AG09309 (cell line): Measurements from ENCODE around the gene HOXC10.

ENCODE experiments used
- DNase-seq: peaks from one replicate; pipeline ENCODE4 v3.0.0-alpha.2; 2010; ENCODE audit warnings: low read depth
- H3K4me3 ChIP-seq: 2 replicates; pipeline ENCODE4 v1.5.1; 2011; ENCODE audit warnings: mild to moderate bottlenecking, low read depth, low read length, moderate library complexity; ENCODE audit not compliant: control insufficient read depth
- CTCF ChIP-seq: IDR thresholded peaks from 2 replicates; pipeline ENCODE4 v1.5.1; 2011; ENCODE audit warnings: mild to moderate bottlenecking, low read depth, low read length, inconsistent platforms; ENCODE audit not compliant: insufficient read depth, control insufficient read depth; ENCODE audit errors: missing control alignments

Gene HOXC10

GRCh38 chr12:54034785-54035310 lies 49.9 kb downstream of the HOXC10 start:
- no peak for DNase-seq
- TF ChIP-seq CTCF = no peak
- H3K4me3 ChIP-seq = no peak overlapping the region

- H3K4me3 ChIP-seq = no peak overlapping the region
- DNase-seq = no peak
- no peak for TF ChIP-seq CTCF
Observed at GRCh38 chr12:54035568-54036264, 50.8 kb downstream of the HOXC10 start.

- DNase-seq = no peak
- H3K4me3 ChIP-seq = no peak overlapping the region
- TF ChIP-seq CTCF = no peak
Observed at GRCh38 chr12:54036620-54037359, 51.8 kb downstream of the HOXC10 start.

GRCh38 chr12:54037360-54038283 lies 52.7 kb downstream of the HOXC10 start:
- no peak for TF ChIP-seq CTCF
- no peak overlapping the region for H3K4me3 ChIP-seq
- DNase-seq = no peak

- no peak overlapping the region for H3K4me3 ChIP-seq
- DNase-seq = no peak
- TF ChIP-seq CTCF = no peak
Observed at GRCh38 chr12:54038284-54038870, 53.4 kb downstream of the HOXC10 start.
